ENCODE measurements around the gene HEYL.

DNA sequence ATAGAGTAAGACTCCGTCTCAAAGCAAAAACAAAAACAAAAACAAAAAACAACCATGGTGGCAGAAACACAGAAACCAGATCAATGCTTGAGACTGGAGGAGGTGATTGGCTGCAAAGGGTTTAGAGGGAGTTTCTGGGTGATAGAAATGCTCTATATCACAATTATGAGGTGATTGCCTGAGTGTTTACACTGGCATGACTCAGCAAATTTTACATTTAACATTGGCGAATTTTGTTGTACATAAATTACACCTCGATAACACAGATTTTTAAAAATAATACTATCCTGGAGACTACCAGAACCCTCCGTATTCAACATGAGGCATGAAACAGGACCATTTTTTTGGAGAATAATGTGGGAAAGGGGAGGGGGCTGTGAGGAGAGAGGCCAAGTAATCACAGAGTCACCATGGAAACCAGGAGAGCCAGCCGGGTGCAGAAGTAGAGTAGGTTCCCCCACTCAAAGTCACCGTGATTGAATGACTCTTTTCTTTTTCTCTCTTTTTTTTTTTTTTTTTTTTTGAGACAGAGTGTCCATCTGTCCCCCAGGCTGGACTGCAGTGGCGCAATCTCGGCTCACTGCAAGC, 24.3 kb downstream of the HEYL start:
- TF ChIP-seq EZH2phosphoT487 (IDR thresholded peaks at IDR 0.05; ENCODE audit: insufficient read depth, low read depth), result no peak
- no peak for TF ChIP-seq EZH2 (IDR thresholded peaks at IDR 0.05; ENCODE audit: insufficient read depth, poor library complexity, severe bottlenecking)
